HCT116 (cell line): ENCODE results near the gene CCR6. TPM values are rescaled to one million over a fixed set of nuclear protein-coding genes. Genes with fewer than 3 reads are reported as not detected.

Source experiments
- ATAC-seq: fragments of 200-7000 bp; cut with Tn5 transposase; 2 replicates; pipeline ENCODE4 v1.9.1; 2020; ENCODE audit warnings: mild to moderate bottlenecking, moderate library complexity
- BruUV-seq: library from RNA; stranded (reverse); fragments of 400-500 nt; replicated peaks from 2 replicates; lab custom pipeline; 2021; lab: Mats Ljungman, UMichigan
- CTCF ChIA-PET: fragments of 300-600 bp; sonication (Branson Sonifier 250); formaldehyde crosslinking; loops from one replicate; lab custom pipeline; 2021; ENCODE audit warnings: antibody characterized with exemption; lab: Charles Lee
- POLR2A ChIA-PET: fragments of 300-600, 350-600 bp; sonication (Branson Sonifier 250); formaldehyde crosslinking; loops from one replicate; lab custom pipeline; 2021; ENCODE audit warnings: antibody characterized with exemption; lab: Charles Lee
- RAD21 ChIA-PET, 2 experiments: fragments of 300-600 bp; sonication (Branson Sonifier 250); formaldehyde crosslinking; loops; one replicate each; lab custom pipeline; 2023; ENCODE audit warnings: low total read pairs in 2 of 2; ENCODE audit not compliant: uncharacterized antibody in 2 of 2, unreplicated experiment in 2 of 2, low non-redundant PET in 1 of 2; lab: Charles Lee
- DNase-seq: peaks from one replicate; pipeline ENCODE4 v3.0.0-alpha.2; 2010; ENCODE audit warnings: low read depth, low spot score
- H2AFZ ChIP-seq: fragments of 200-600 bp; shearing (Covaris generic), sonication (generic); 2 replicates; pipeline ENCODE4 v1.6.1; 2017; ENCODE audit warnings: low read depth, mixed run types, mixed read lengths, antibody characterized with exemption, low read length; ENCODE audit not compliant: poor library complexity, severe bottlenecking
- H3K27ac ChIP-seq: 2 replicates; pipeline ENCODE4 v1.5.1; 2012; ENCODE audit warnings: low read depth, low read length
- H3K27me3 ChIP-seq: fragments of 200-600 bp; sonication (generic); 2 replicates; pipeline ENCODE4 v1.6.1; 2016; ENCODE audit warnings: mixed run types, low read length, mixed read lengths; ENCODE audit not compliant: insufficient read depth
- H3K36me3 ChIP-seq, 2 experiments: fragments of 200-500 bp in 1 of 2; fragments of 200-600 bp in 1 of 2; sonication (Bioruptor generic) in 1 of 2; sonication (generic) in 1 of 2; 2 replicates each; pipeline versions ENCODE4 v1.5.1 to v1.6.1; 2014 to 2016; ENCODE audit warnings: low read length in 2 of 2, inconsistent platforms in 1 of 2, mixed read lengths in 1 of 2, mixed run types in 1 of 2; ENCODE audit not compliant: insufficient read depth in 2 of 2, control insufficient read depth in 1 of 2
- H3K4me1 ChIP-seq, 2 experiments: fragments of 200-600 bp in 1 of 2; sonication (generic) in 1 of 2; 2 replicates each; pipeline versions ENCODE4 v1.5.1 to v1.6.1; 2012 to 2017; ENCODE audit warnings: low read length in 2 of 2, inconsistent platforms in 1 of 2, mild to moderate bottlenecking in 1 of 2, mixed read lengths in 1 of 2, mixed run types in 1 of 2, moderate library complexity in 1 of 2; ENCODE audit not compliant: insufficient read depth in 2 of 2, control insufficient read depth in 1 of 2
- H3K4me2 ChIP-seq: fragments of 200-600 bp; sonication (generic); 2 replicates; pipeline ENCODE4 v1.6.1; 2017; ENCODE audit warnings: mixed run types, low read length, mixed read lengths
- H3K4me3 ChIP-seq, 2 experiments: fragments of 200-600 bp in 1 of 2; sonication (generic) in 1 of 2; replicated peaks in 1 of 2; 2 replicates each; pipeline ENCODE4 v1.5.1; 2011 to 2016; ENCODE audit warnings: low read length in 2 of 2, control low read depth in 1 of 2, low read depth in 1 of 2, mild to moderate bottlenecking in 1 of 2, mixed read lengths in 1 of 2, mixed run types in 1 of 2
- H3K79me2 ChIP-seq: fragments of 200-600 bp; sonication (generic); 2 replicates; pipeline ENCODE4 v1.6.1; 2017; ENCODE audit warnings: mild to moderate bottlenecking, mixed run types, low read length, moderate library complexity, mixed read lengths; ENCODE audit not compliant: insufficient read depth
- H3K9ac ChIP-seq: fragments of 200-600 bp; sonication (generic); 2 replicates; pipeline ENCODE4 v1.6.1; 2016; ENCODE audit warnings: low read length, mixed read lengths
- H3K9me2 ChIP-seq: fragments of 200-600 bp; sonication (generic), shearing (Covaris generic); 2 replicates; pipeline ENCODE4 v1.6.1; 2017; ENCODE audit warnings: mixed run types, mild to moderate bottlenecking, moderate library complexity; ENCODE audit not compliant: insufficient read depth
- H3K9me3 ChIP-seq, 2 experiments: fragments of 200-500 bp in 1 of 2; fragments of 200-600 bp in 1 of 2; sonication (Bioruptor generic) in 1 of 2; sonication (generic) in 1 of 2; 2 replicates each; pipeline ENCODE4 v1.6.1; 2014 to 2017; ENCODE audit warnings: low read length in 2 of 2, mixed read lengths in 2 of 2, inconsistent platforms in 1 of 2, low read depth in 1 of 2, mild to moderate bottlenecking in 1 of 2, mixed run types in 1 of 2, moderate library complexity in 1 of 2; ENCODE audit not compliant: control insufficient read depth in 1 of 2, insufficient read depth in 1 of 2
- H4K20me1 ChIP-seq: fragments of 200-600 bp; sonication (generic), shearing (Covaris generic); 2 replicates; pipeline ENCODE4 v1.6.1; 2017; ENCODE audit warnings: mixed run types, mild to moderate bottlenecking, moderate library complexity; ENCODE audit not compliant: insufficient read depth
- CEBPB ChIP-seq: IDR thresholded peaks from 2 replicates; pipeline ENCODE4 v1.6.1; 2012; ENCODE audit warnings: low read depth
- ELF1 ChIP-seq: IDR thresholded peaks from 2 replicates; pipeline ENCODE4 v1.6.1; 2012; ENCODE audit warnings: low read depth, borderline replicate concordance
- EZH2phosphoT487 ChIP-seq: fragments of 200-600 bp; IDR thresholded peaks from 2 replicates; pipeline ENCODE4 v1.6.1; 2018; ENCODE audit warnings: antibody characterized with exemption, borderline replicate concordance
- JUND ChIP-seq: IDR thresholded peaks from 2 replicates; pipeline ENCODE4 v1.6.1; 2012
- RAD21 ChIP-seq: IDR thresholded peaks from 2 replicates; pipeline ENCODE4 v1.6.1; 2012; ENCODE audit warnings: low read depth, mild to moderate bottlenecking
- SRF ChIP-seq: IDR thresholded peaks from 2 replicates; pipeline ENCODE4 v1.6.1; 2012; ENCODE audit warnings: low read depth
- TCF7L2 ChIP-seq: IDR thresholded peaks from 2 replicates; pipeline ENCODE4 v1.7.0; 2011; ENCODE audit warnings: borderline replicate concordance, inconsistent platforms; ENCODE audit not compliant: insufficient read depth, insufficient read length; ENCODE audit errors: extremely low read depth
- YY1 ChIP-seq: IDR thresholded peaks from 2 replicates; pipeline ENCODE4 v1.6.1; 2011; ENCODE audit warnings: low read length, low read depth, moderate library complexity, mild to moderate bottlenecking; ENCODE audit not compliant: insufficient replicate concordance; ENCODE audit errors: extremely low read depth
- intact Hi-C: fragments of 100-400 bp; cut with micrococcal nuclease; formaldehyde crosslinking; loops from 2 replicates; pipeline ENCODE4 v1.10.0; 2022
- total RNA-seq: library from RNA; stranded (reverse); gene quantifications from one replicate; pipeline ENCODE4 v1.2.1, GENCODE V29; 2021; ENCODE audit not compliant: unreplicated experiment
- TF ChIP-seq, protein P1 (sequence below): IDR thresholded peaks from 2 replicates; pipeline ENCODE4 v1.6.1; 2012
- TF ChIP-seq, protein P2 (sequence below), 3 experiments: fragments of 200-600 bp in 1 of 3; sonication (generic) in 1 of 3; IDR thresholded peaks in 2 of 3; conservative IDR thresholded peaks in 1 of 3; 2 replicates each; pipeline ENCODE4 v1.5.1; 2012 to 2017; ENCODE audit warnings: low read depth in 2 of 3, low read length in 2 of 3, antibody characterized with exemption in 1 of 3, borderline replicate concordance in 1 of 3, control low read depth in 1 of 3, mild to moderate bottlenecking in 1 of 3, mixed read lengths in 1 of 3, mixed run types in 1 of 3, moderate library complexity in 1 of 3; ENCODE audit not compliant: insufficient read depth in 1 of 3

Gene CCR6
- total RNA-seq, 1 experiment from 2014 or later = not detected

DNA sequence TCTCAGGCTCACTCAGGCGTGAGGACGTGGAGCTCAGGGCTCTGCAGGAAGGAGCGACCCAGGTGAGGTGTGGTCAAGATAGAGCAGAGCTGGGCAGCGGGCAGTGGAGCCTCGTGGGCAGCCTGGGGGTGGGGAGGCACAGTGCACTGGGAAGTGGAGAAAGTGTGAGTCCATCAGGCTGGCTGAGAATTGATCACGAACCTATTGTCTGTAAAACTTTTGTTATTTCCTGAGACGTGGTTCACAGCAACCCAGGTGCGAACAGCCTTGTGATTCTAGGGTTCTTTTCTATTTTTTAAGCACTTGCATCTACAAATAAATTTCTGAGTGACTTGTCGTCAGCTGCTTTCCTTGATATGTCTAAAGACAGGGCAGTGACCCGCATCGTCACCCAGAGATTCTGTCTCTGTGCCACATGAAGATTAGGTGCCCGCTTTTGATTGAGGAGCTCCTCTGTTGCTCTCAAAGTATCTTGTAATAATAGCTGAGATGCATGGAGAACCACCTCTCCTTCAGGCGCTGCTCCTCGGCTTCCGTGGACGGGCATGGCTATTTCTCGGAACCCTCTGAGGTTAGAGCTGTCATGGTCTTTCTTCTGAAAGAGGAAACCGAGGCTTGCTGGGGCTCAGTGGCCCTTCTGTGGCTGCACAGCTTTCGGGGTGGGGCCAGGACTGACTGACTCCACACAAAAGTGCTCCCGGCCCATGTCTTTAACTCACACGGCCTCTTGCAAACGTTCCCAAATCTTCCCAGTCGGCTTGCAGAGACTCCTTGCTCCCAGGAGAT is 662 bp upstream of the CCR6 start:
- ChIA-PET POLR2A (no interaction called here), CTCF (no interaction called here), RAD21 (no interaction called here)
- Histone ChIP-seq H3K27me3 (peaks cover 12% of the 10 kb centered on the region), H3K79me2 (no peaks in the 10 kb centered on the region), H3K4me3 (no peak overlapping the region), H3K9me3 (no peaks in the 10 kb centered on the region), H3K9ac (no peak overlapping the region), H3K9me2 (no peaks in the 10 kb centered on the region), H3K4me1 (no peaks in the 10 kb centered on the region), H3K36me3 (no peaks in the 10 kb centered on the region), H3K27ac (no peak overlapping the region), H4K20me1 (no peaks in the 10 kb centered on the region), H2AFZ (no peak overlapping the region), H3K4me2 (no peak overlapping the region)
- DNase-seq (no peak), ATAC-seq (no peak)
- TF ChIP-seq, protein P1, sequence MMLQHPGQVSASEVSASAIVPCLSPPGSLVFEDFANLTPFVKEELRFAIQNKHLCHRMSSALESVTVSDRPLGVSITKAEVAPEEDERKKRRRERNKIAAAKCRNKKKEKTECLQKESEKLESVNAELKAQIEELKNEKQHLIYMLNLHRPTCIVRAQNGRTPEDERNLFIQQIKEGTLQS = no peak
- TF ChIP-seq ELF1 = no peak
- TF ChIP-seq SRF = no peak
- TF ChIP-seq YY1 = no peak
- TF ChIP-seq JUND = no peak
- no peak for TF ChIP-seq CEBPB
- TF ChIP-seq, protein P2, sequence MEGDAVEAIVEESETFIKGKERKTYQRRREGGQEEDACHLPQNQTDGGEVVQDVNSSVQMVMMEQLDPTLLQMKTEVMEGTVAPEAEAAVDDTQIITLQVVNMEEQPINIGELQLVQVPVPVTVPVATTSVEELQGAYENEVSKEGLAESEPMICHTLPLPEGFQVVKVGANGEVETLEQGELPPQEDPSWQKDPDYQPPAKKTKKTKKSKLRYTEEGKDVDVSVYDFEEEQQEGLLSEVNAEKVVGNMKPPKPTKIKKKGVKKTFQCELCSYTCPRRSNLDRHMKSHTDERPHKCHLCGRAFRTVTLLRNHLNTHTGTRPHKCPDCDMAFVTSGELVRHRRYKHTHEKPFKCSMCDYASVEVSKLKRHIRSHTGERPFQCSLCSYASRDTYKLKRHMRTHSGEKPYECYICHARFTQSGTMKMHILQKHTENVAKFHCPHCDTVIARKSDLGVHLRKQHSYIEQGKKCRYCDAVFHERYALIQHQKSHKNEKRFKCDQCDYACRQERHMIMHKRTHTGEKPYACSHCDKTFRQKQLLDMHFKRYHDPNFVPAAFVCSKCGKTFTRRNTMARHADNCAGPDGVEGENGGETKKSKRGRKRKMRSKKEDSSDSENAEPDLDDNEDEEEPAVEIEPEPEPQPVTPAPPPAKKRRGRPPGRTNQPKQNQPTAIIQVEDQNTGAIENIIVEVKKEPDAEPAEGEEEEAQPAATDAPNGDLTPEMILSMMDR (IDR thresholded peaks at IDR 0.05 in 2 of 3, conservative IDR thresholded peaks at IDR 0.05 in 1 of 3; ENCODE audit: borderline replicate concordance in 1 of 3, insufficient read depth in 1 of 3, low read depth in 2 of 3, low read length in 2 of 3) = no peak
- TF ChIP-seq TCF7L2 = no peak
- no peak for TF ChIP-seq EZH2phosphoT487
- TF ChIP-seq RAD21 = no peak
- intact Hi-C loops = no loop called here
- BruUV-seq = no TSS peak
